Measurements from ENCODE around the gene PPARG. TPM values are rescaled to one million over a fixed set of nuclear protein-coding genes. Genes with fewer than 3 reads are reported as not detected.
A peak's percentile ranks its signal among the peaks of the same experiment; 100 is the strongest.

PPARG gene
- total and polyA plus RNA-seq, 5 donors from 2014 or later = 0.16 to 0.64 (median 0.24) TPM; not detected in 2

DNA sequence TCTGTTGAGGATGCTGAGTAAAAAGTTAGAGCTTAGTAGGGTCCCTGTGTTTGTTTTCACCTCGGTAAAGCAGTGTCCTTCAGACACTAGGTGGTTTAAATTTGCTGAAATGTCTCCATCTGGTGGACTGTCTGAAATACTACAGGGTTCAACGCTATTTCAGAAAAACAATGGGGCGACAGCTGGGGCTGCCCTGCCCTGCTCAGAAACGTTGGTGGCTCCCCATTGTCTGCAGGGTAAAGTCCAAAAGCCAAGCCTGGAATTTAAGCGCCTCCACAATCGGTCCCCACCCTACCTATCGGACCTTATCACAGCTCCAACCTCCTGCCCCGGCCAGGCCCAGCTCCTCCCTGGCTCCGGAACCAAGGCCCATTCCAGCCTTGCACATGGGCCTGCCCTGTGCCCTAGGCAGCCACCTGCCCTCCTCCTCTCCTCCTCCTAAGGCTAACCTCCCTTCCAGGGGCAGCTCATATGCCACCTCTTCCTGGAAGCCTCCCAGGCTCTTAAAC is 191.1 kb downstream of the PPARG start:
- DNase-seq (peak in 2 of 3 donors; percentile 57 to 68), ATAC-seq (ENCODE audit: low read depth in 2 of 2) (peak in 1 of 2 donors; percentile 12)
- Histone ChIP-seq H3K4me3 (ENCODE audit: low read depth, low read length) (no peak overlapping the region), H3K4me1 (ENCODE audit: control insufficient read depth, insufficient read depth, low read length, poor library complexity, severe bottlenecking) (peaks cover 24% of the 10 kb centered on the region), H3K27ac (ENCODE audit: insufficient read depth, low read length, poor library complexity, severe bottlenecking) (no peak overlapping the region), H3K36me3 (ENCODE audit: control insufficient read depth, insufficient read depth, low read length) (no peaks in the 10 kb centered on the region), H3K9me3 (ENCODE audit: control insufficient read depth in 2 of 2, low read length in 2 of 2) (no peaks in the 10 kb centered on the region), H3K27me3 (ENCODE audit: control insufficient read depth, insufficient read depth, low read length) (no peaks in the 10 kb centered on the region)
- H3K27me3 Mint-ChIP-seq = no peaks in the 10 kb centered on the region
- H3K27ac Mint-ChIP-seq = peak overlapping the region in 1 of 3 donors; percentile 69
- H3K4me3 Mint-ChIP-seq = peak overlapping the region in 2 of 4 donors; percentile 55 to 73
- peaks cover 4 to 30% (median 22%) of the 10 kb centered on the region in 4 donors for H3K4me1 Mint-ChIP-seq
- no peaks in the 10 kb centered on the region for H3K36me3 Mint-ChIP-seq
- H3K9me3 Mint-ChIP-seq = peaks cover 0 to 1% (median 0%) of the 10 kb centered on the region in 7 donors

DNA sequence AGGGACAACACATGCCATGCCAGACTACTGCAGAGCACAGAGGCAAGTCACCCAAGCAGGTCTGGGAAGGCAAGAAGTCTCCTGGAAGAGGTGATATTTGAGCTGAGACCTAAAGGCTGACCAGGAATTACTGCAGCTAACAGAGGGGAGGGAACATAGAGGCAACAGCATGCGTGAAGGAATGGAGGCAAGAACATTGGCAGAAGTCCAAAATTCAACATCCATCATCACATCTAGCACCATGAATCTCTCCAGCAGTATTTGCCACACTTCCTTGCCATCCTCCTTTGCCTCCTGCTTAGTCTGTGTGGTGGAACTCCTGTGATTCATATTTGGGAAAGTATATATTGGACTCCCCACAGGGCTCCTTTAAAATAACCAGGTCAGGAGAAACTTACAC is 194.5 kb downstream of the PPARG start:
- Mint-ChIP-seq H3K4me3 (peak overlapping the region; percentile 89 to 97 (median 94)), H3K36me3 (no peaks in the 10 kb centered on the region), H3K27ac (peak overlapping the region; percentile 85 to 99 (median 98)), H3K4me1 (peaks cover 12 to 52% (median 31%) of the 10 kb centered on the region in 4 donors), H3K9me3 (peaks cover 0 to 1% (median 0%) of the 10 kb centered on the region in 7 donors), H3K27me3 (no peaks in the 10 kb centered on the region)
- no peaks in the 10 kb centered on the region for H3K36me3 ChIP-seq (ENCODE audit: control insufficient read depth, insufficient read depth, low read length)
- H3K4me3 ChIP-seq (ENCODE audit: low read depth, low read length) = peak overlapping the region; percentile 88
- no peak for ATAC-seq (ENCODE audit: low read depth in 2 of 2)
- no peaks in the 10 kb centered on the region for H3K9me3 ChIP-seq (ENCODE audit: control insufficient read depth in 2 of 2, low read length in 2 of 2)
- peaks cover 28% of the 10 kb centered on the region for H3K4me1 ChIP-seq (ENCODE audit: control insufficient read depth, insufficient read depth, low read length, poor library complexity, severe bottlenecking)
- H3K27me3 ChIP-seq (ENCODE audit: control insufficient read depth, insufficient read depth, low read length) = no peaks in the 10 kb centered on the region
- DNase-seq = no peak
- peak overlapping the region; percentile 91 for H3K27ac ChIP-seq (ENCODE audit: insufficient read depth, low read length, poor library complexity, severe bottlenecking)

DNA sequence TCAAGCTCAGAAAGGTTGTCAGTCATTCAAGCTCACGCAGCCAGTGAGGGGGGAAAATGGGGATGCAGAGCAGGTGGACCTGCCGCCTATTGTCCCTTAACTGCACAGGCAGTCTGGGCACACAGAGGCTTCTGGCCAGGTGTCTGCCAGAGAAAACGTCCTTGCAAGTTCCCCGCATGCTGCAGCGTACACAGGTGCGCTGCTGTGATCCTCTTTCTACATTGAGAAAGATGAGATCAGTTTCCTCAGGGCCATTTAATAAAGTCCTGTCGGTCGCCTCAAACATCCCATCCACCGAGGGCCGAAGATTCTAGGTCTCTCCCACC is 195.0 kb downstream of the PPARG start:
- Mint-ChIP-seq H3K27ac (peak overlapping the region; percentile 85 to 99 (median 98)), H3K27me3 (no peaks in the 10 kb centered on the region)
- H3K27me3 ChIP-seq (ENCODE audit: control insufficient read depth, insufficient read depth, low read length) = no peaks in the 10 kb centered on the region

More for the DNA sequence above, 195.0 kb downstream of the PPARG start:
- Mint-ChIP-seq H3K4me3 (peak overlapping the region; percentile 89 to 97 (median 94)), H3K36me3 (no peaks in the 10 kb centered on the region), H3K4me1 (peaks cover 15 to 54% (median 31%) of the 10 kb centered on the region in 4 donors), H3K9me3 (peaks cover 0 to 1% (median 0%) of the 10 kb centered on the region in 7 donors)
- Histone ChIP-seq H3K9me3 (ENCODE audit: control insufficient read depth in 2 of 2, low read length in 2 of 2) (no peaks in the 10 kb centered on the region), H3K4me1 (ENCODE audit: control insufficient read depth, insufficient read depth, low read length, poor library complexity, severe bottlenecking) (peaks cover 28% of the 10 kb centered on the region), H3K4me3 (ENCODE audit: low read depth, low read length) (peak overlapping the region; percentile 88), H3K36me3 (ENCODE audit: control insufficient read depth, insufficient read depth, low read length) (no peaks in the 10 kb centered on the region), H3K27ac (ENCODE audit: insufficient read depth, low read length, poor library complexity, severe bottlenecking) (peak overlapping the region; percentile 91)
- DNase-seq (no peak), ATAC-seq (ENCODE audit: low read depth in 2 of 2) (no peak)

Other genes starting within 250 kb of the PPARG start
- gene TIMP4, start 130.2 kb upstream of the PPARG start, total RNA-seq = not detected
- not detected for gene TIMP4, start 130.2 kb upstream of the PPARG start, polyA plus RNA-seq
- gene TSEN2, start 195.4 kb downstream of the PPARG start, total RNA-seq = 7.8 TPM
- 10 to 100 TPM in 2 of 4 donors, 1 to 10 TPM in 2; 8.2 to 14.9 (median 12.1) TPM for gene TSEN2, start 195.4 kb downstream of the PPARG start, polyA plus RNA-seq